T-cell (primary cell): Measurements from ENCODE around the gene MED6. TPM values are rescaled to one million over a fixed set of nuclear protein-coding genes. Genes with fewer than 3 reads are reported as not detected.

Experiments used
- ATAC-seq, 4 experiments: fragments of 200-7000 bp in 3 of 4; fragments of 150-1000 bp in 1 of 4; cut with Tn5 transposase; replicated peaks in 1 of 4; 1 replicate in 3 of 4; 2 replicates in 1 of 4; pipeline ENCODE4 v1.10.0; 2021; ENCODE audit warnings: moderate library complexity in 3 of 4, mild to moderate bottlenecking in 2 of 4, moderate number of reproducible peaks in 1 of 4
- CTCF ChIA-PET, 2 donors: fragments of 300-600 bp; sonication (Branson Sonifier 250); formaldehyde crosslinking; loops; one replicate each; lab custom pipeline; 2022; ENCODE audit warnings: antibody characterized with exemption in 2 of 2; lab: Charles Lee
- POLR2A ChIA-PET, 2 donors: fragments of 300-600 bp; sonication (Branson Sonifier 250); formaldehyde crosslinking; loops; one replicate each; lab custom pipeline; 2022; ENCODE audit warnings: antibody characterized with exemption in 2 of 2; lab: Charles Lee
- DNase-seq, 35 experiments: peaks; one replicate each; pipeline versions ENCODE4 v3.0.0 to v3.0.0-alpha.2; 2013 to 2023
- H3K27ac ChIP-seq: one replicate; pipeline ENCODE4 v1.5.1; 2013; ENCODE audit warnings: low read length
- H3K27me3 ChIP-seq, 2 experiments: replicated peaks in 1 of 2; 1 replicate in 1 of 2; 2 replicates in 1 of 2; pipeline versions ENCODE4 v1.6.1 to v1.7.0; 2013; ENCODE audit warnings: low read length in 1 of 2, mixed read lengths in 1 of 2; ENCODE audit not compliant: control insufficient read depth in 2 of 2, insufficient read depth in 2 of 2; ENCODE audit errors: extremely low read depth in 1 of 2
- H3K36me3 ChIP-seq, 2 donors: 1 replicate in 1 of 2; 2 replicates in 1 of 2; pipeline versions ENCODE4 v1.6.1 to v1.7.0; 2013; ENCODE audit warnings: low read length in 1 of 2; ENCODE audit not compliant: control insufficient read depth in 2 of 2, insufficient read depth in 1 of 2; ENCODE audit errors: extremely low read depth in 1 of 2
- H3K4me1 ChIP-seq, 2 experiments: 1 replicate in 1 of 2; 2 replicates in 1 of 2; pipeline versions ENCODE4 v1.6.1 to v1.7.0; 2013; ENCODE audit warnings: low read length in 2 of 2, mixed read lengths in 1 of 2; ENCODE audit not compliant: insufficient read depth in 2 of 2, control insufficient read depth in 1 of 2; ENCODE audit errors: extremely low read depth in 1 of 2
- H3K4me3 ChIP-seq, 2 donors: 1 replicate in 1 of 2; 2 replicates in 1 of 2; pipeline versions ENCODE4 v1.5.1 to v1.7.0; 2013; ENCODE audit warnings: mild to moderate bottlenecking in 2 of 2, low read length in 1 of 2, moderate library complexity in 1 of 2; ENCODE audit not compliant: control insufficient read depth in 1 of 2; ENCODE audit errors: extremely low read depth in 1 of 2
- H3K9me3 ChIP-seq: 2 replicates; pipeline ENCODE4 v1.7.0; 2013
- H3K27ac Mint-ChIP-seq, 2 donors: one replicate each; pipeline ENCODE4 v1.8.0; 2020 to 2021; ENCODE audit warnings: mild to moderate bottlenecking in 2 of 2, mixed read lengths in 2 of 2
- H3K27me3 Mint-ChIP-seq, 2 donors: one replicate each; pipeline ENCODE4 v1.8.0; 2021 to 2022; ENCODE audit warnings: mixed read lengths in 2 of 2
- H3K36me3 Mint-ChIP-seq: one replicate; pipeline ENCODE4 v1.8.0; 2021; ENCODE audit warnings: mixed read lengths
- H3K4me1 Mint-ChIP-seq, 3 donors: one replicate each; pipeline ENCODE4 v1.8.0; 2020 to 2022; ENCODE audit warnings: mixed read lengths in 3 of 3, mild to moderate bottlenecking in 1 of 3
- H3K4me3 Mint-ChIP-seq, 3 donors: one replicate each; pipeline ENCODE4 v1.8.0; 2020 to 2022; ENCODE audit warnings: mild to moderate bottlenecking in 3 of 3, mixed read lengths in 3 of 3, moderate library complexity in 3 of 3
- H3K9me3 Mint-ChIP-seq, 3 donors: one replicate each; pipeline ENCODE4 v1.8.0; 2020 to 2022; ENCODE audit warnings: mixed read lengths in 3 of 3
- WGBS: methylation state at CpG from one replicate; pipeline ENCODE4 v1.1.5; 2013; ENCODE audit warnings: missing lambda C conversion rate; ENCODE audit not compliant: insufficient coverage; 5-methylcytosine and 5-hydroxymethylcytosine counted together
- total RNA-seq, 35 experiments: library from RNA in 6 of 35; stranded (reverse) in 6 of 35; fragments of 120-200 nt in 1 of 35; gene quantifications; one replicate each; pipeline versions ENCODE4 v1.2.1 to v1.2.4 and lab custom pipeline; 2013 to 2026

MED6 gene
- total RNA-seq, 5 donors from 2014 or later (not counting 1 experiment from before 2014, with no cell fraction given): 45.1 to 96.4 (median 53.3) TPM

DNA sequence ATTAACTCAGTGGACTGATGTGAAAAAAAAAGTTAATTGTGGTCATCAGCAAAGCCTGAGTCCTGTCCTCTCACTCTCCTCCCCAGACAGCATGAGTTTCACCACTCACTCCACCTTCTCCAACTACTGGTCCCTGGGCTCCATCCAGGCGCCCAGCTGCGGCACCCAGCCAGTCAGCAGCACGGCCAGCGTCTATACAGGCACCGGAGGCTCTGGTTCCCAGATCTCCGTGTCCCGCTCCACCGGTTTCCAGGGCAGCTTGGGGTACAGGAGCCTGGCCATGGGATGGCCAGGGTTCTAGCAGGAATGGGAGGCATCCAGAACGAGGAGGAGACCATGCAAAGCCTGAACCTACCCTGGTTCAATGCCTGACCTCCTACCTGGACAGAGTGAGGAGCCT lies 6.0 kb downstream of the MED6 start:
- Mint-ChIP-seq H3K27ac (no peak overlapping the region), H3K36me3 (peaks cover 50% of the 10 kb centered on the region), H3K9me3 (no peaks in the 10 kb centered on the region), H3K4me1 (peaks cover 20 to 32% (median 21%) of the 10 kb centered on the region in 3 donors), H3K27me3 (no peaks in the 10 kb centered on the region), H3K4me3 (no peak overlapping the region)
- WGBS: 95% methylated on average over 9 of the region's 9 CpGs
- no peaks in the 10 kb centered on the region for H3K27me3 ChIP-seq
- H3K4me1 ChIP-seq: peaks cover 3 to 7% of the 10 kb centered on the region in 2 experiments
- ChIA-PET CTCF (no interaction called here), POLR2A (interaction anchor here in 1 of 2 donors (0.7 kb wide), 1 partner anchor 188 kb away, joined by 3 read pairs; no protein-coding TSS in a partner anchor)
- H3K27ac ChIP-seq: no peak overlapping the region
- ATAC-seq (no peak), DNase-seq (no peak)
- H3K4me3 ChIP-seq: no peak overlapping the region
- H3K36me3 ChIP-seq: peaks cover 10 to 75% of the 10 kb centered on the region in 2 donors
- H3K9me3 ChIP-seq: no peaks in the 10 kb centered on the region

DNA sequence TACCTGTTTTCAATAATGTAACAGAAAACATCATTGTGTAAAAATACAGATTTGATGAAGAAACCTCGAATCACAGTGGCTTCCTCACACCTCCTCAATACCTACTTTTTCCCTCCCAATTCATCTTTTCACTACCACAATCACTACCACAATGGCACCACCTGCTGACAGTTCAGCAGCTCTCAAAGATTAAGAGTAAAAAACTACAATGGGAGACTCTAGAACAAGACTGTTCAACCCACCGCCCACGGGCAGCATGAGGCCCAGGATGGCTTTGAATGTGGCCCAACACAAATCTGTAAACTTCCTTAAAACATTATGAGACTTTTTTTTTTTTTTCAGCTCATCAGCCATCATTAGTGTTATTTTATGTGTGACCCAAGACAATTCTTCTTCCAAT lies 15.2 kb downstream of the MED6 start:
- H3K27ac Mint-ChIP-seq: no peak overlapping the region
- H3K4me1 Mint-ChIP-seq: peaks cover 0 to 2% (median 0%) of the 10 kb centered on the region in 3 donors
- WGBS: 75% methylated on average over 1 of the region's 3 CpGs
- no peak overlapping the region for H3K4me3 Mint-ChIP-seq
- CTCF ChIA-PET: interaction anchor here in 1 of 2 donors (0.6 to 1.6 kb wide), 4 partner anchors 14 to 1168 kb away, joined by 3 to 5 read pairs (median 4); no protein-coding TSS in a partner anchor
- no peak for ATAC-seq
- peaks cover 57% of the 10 kb centered on the region for H3K36me3 Mint-ChIP-seq
- H3K9me3 Mint-ChIP-seq: no peaks in the 10 kb centered on the region
- peaks cover 0 to 81% of the 10 kb centered on the region in 2 donors for H3K36me3 ChIP-seq
- POLR2A ChIA-PET: interaction anchor here in 1 of 2 donors (0.7 kb wide), 1 partner anchor 9 kb away, joined by 6 read pairs; no protein-coding TSS in a partner anchor
- H3K9me3 ChIP-seq: no peaks in the 10 kb centered on the region
- DNase-seq: no peak
- no peak overlapping the region for H3K27ac ChIP-seq
- no peak overlapping the region for H3K4me3 ChIP-seq
- no peaks in the 10 kb centered on the region for H3K27me3 Mint-ChIP-seq
- no peaks in the 10 kb centered on the region for H3K27me3 ChIP-seq
- no peaks in the 10 kb centered on the region for H3K4me1 ChIP-seq

DNA sequence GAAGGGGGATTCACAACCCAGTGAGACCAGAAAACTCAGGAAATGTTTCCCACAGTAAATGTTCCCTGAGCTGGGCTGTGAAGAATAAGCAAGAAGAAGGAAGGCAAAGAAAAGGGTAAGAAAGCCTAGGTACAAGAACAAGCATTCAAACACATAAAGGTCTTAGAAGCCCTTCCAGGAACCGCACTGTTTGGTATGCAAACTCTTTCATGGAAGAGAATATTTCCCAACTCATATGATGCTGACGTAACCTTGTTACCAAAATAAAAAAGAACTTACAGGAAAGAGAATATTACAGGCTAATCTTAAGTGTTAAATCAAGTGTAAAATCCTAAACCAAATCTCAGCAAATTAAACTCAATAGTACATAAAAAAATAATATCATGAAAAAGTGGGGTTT lies 23.6 kb downstream of the MED6 start:
- WGBS: no CpG with 5 or more reads among the region's 2 CpGs
- POLR2A ChIA-PET: no interaction called here
- no peak overlapping the region for H3K27ac Mint-ChIP-seq
- no peak overlapping the region for H3K4me3 Mint-ChIP-seq
- peaks cover 4 to 8% (median 5%) of the 10 kb centered on the region in 3 donors for H3K4me1 Mint-ChIP-seq
- H3K9me3 ChIP-seq: no peaks in the 10 kb centered on the region
- H3K36me3 Mint-ChIP-seq: peaks cover 58% of the 10 kb centered on the region
- ATAC-seq (no peak), DNase-seq (no peak)
- H3K27me3 ChIP-seq: no peaks in the 10 kb centered on the region
- H3K9me3 Mint-ChIP-seq: peaks cover 0 to 3% (median 0%) of the 10 kb centered on the region in 3 donors
- CTCF ChIA-PET: no interaction called here
- no peaks in the 10 kb centered on the region for H3K27me3 Mint-ChIP-seq
- peaks cover 0 to 16% of the 10 kb centered on the region in 2 donors for H3K36me3 ChIP-seq
- H3K4me1 ChIP-seq: no peaks in the 10 kb centered on the region
- no peak overlapping the region for H3K27ac ChIP-seq
- no peak overlapping the region for H3K4me3 ChIP-seq

DNA sequence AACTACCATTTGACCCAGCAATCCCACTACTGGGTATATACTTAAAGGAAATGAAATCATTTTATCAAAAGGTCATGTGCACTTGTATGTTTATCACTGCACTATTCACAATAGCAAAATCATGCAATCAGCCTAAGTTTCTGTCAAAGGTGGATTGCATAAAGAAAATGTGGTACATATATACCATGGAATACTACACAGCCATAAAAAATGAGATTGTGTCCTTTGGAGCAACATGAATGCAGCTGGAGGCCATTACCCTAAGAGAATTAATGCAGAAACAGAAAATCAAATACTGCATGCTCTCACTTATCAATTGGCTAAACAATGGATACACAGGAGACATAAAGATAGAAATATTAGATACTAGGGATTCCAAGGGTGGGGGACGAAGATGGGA lies 27.4 kb downstream of the MED6 start:
- POLR2A ChIA-PET: no interaction called here
- no peak overlapping the region for H3K4me3 ChIP-seq
- no peaks in the 10 kb centered on the region for H3K27me3 ChIP-seq
- no peaks in the 10 kb centered on the region for H3K4me1 ChIP-seq
- no CpG with 5 or more reads among the region's 1 CpG for WGBS
- Mint-ChIP-seq H3K36me3 (peaks cover 65% of the 10 kb centered on the region), H3K9me3 (peaks cover 0 to 3% (median 0%) of the 10 kb centered on the region in 3 donors), H3K4me1 (peaks cover 26 to 29% (median 29%) of the 10 kb centered on the region in 3 donors), H3K4me3 (no peak overlapping the region), H3K27me3 (no peaks in the 10 kb centered on the region), H3K27ac (no peak overlapping the region)
- CTCF ChIA-PET: no interaction called here
- H3K36me3 ChIP-seq: peaks cover 0 to 4% of the 10 kb centered on the region in 2 donors
- H3K9me3 ChIP-seq: no peaks in the 10 kb centered on the region
- DNase-seq (no peak), ATAC-seq (no peak)
- no peak overlapping the region for H3K27ac ChIP-seq

DNA sequence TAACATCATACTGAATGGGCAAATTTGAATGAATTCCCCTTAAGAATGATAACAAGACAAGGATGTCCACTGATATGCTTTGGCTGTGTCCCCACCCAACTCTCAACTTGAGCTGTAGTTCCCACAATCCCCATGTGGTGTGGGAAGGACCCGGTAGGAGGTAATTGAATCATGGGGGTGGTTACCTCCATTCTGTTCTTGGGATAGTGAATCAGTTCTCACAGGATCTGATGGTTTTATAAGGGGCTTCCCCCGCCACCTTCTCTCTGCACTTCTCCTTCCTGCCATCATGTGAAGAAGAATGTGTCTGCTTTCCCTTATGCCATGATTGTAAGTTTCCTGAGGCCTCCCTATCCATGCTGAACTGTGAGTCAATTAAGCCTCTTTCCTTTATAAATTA lies 29.3 kb downstream of the MED6 start:
- Mint-ChIP-seq H3K4me3 (no peak overlapping the region), H3K36me3 (peaks cover 75% of the 10 kb centered on the region), H3K27me3 (no peaks in the 10 kb centered on the region), H3K4me1 (peaks cover 26 to 30% (median 29%) of the 10 kb centered on the region in 3 donors), H3K9me3 (peaks cover 3 to 4% (median 4%) of the 10 kb centered on the region in 3 donors), H3K27ac (no peak overlapping the region)
- H3K36me3 ChIP-seq: peaks cover 0 to 13% of the 10 kb centered on the region in 2 donors
- WGBS: no CpG with 5 or more reads among the region's 2 CpGs
- ChIA-PET CTCF (no interaction called here), POLR2A (no interaction called here)
- no peak overlapping the region for H3K27ac ChIP-seq
- H3K9me3 ChIP-seq: no peaks in the 10 kb centered on the region
- no peak overlapping the region for H3K4me3 ChIP-seq
- no peaks in the 10 kb centered on the region for H3K27me3 ChIP-seq
- no peaks in the 10 kb centered on the region for H3K4me1 ChIP-seq
- DNase-seq (no peak), ATAC-seq (no peak)

DNA sequence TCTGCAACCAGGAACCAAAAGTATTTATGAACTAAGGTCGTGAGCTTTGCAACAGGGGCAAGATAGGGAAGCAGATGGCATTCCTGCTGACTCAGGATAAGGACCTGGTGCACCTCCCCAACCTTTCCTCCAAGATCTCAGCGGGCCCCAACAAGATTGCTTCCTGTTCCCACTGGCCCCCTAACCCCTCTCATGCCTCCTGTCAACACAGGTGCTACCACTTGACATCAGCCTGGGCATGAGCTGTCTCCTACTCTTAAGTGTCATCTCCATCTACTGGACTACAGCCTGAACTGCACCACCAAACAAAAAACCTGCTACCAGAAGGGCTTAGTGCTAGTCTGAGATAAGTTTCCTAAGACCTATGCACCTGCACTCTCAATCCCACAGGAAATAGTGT lies 32.7 kb downstream of the MED6 start:
- peaks cover 7 to 21% (median 12%) of the 10 kb centered on the region in 3 donors for H3K9me3 Mint-ChIP-seq
- no peaks in the 10 kb centered on the region for H3K27me3 Mint-ChIP-seq
- H3K27ac Mint-ChIP-seq: no peak overlapping the region
- no peaks in the 10 kb centered on the region for H3K9me3 ChIP-seq
- H3K4me3 Mint-ChIP-seq: no peak overlapping the region
- H3K4me1 Mint-ChIP-seq: peaks cover 26 to 29% (median 29%) of the 10 kb centered on the region in 3 donors
- H3K27ac ChIP-seq: no peak overlapping the region
- H3K4me1 ChIP-seq: no peaks in the 10 kb centered on the region
- DNase-seq (peak in 2 of 35 experiments; percentile 1 to 14), ATAC-seq (peak in 1 of 4 experiments; percentile 33)
- no peaks in the 10 kb centered on the region for H3K27me3 ChIP-seq
- 0% methylated on average over 1 of the region's 2 CpGs for WGBS
- ChIA-PET POLR2A (interaction anchor here in 1 of 2 donors (0.5 kb wide), 1 partner anchor 9 kb away, joined by 3 read pairs; no protein-coding TSS in a partner anchor), CTCF (interaction anchor here in 1 of 2 donors (1.2 kb wide), 1 partner anchor 480 kb away, joined by 3 read pairs; no protein-coding TSS in a partner anchor)
- H3K4me3 ChIP-seq: no peak overlapping the region
- H3K36me3 ChIP-seq: peaks cover 4 to 24% of the 10 kb centered on the region in 2 donors
- peaks cover 86% of the 10 kb centered on the region for H3K36me3 Mint-ChIP-seq
